ENCODE measurements around the gene CBLN1.

GRCh38 chr16:49260253-49260652 lies 21.4 kb downstream of the CBLN1 start:
- TF ChIP-seq CTCF (IDR thresholded peaks at IDR 0.05), result no peak
- no peak for TF ChIP-seq POLR2A (IDR thresholded peaks at IDR 0.05)

Data from uterus (tissue), 2 donors.